Lower lobe of right lung (tissue), 2 donors: ENCODE results near the gene IFNA13. TPM values are rescaled to one million over a fixed set of nuclear protein-coding genes. Genes with fewer than 3 reads are reported as not detected.

Experiments used
- ATAC-seq, 2 donors: fragments of 200-7000 bp; cut with Tn5 transposase; one replicate each; pipeline ENCODE4 v1.9.1; 2020 to 2022; ENCODE audit warnings: mild to moderate bottlenecking in 2 of 2, moderate library complexity in 2 of 2
- DNase-seq: peaks from one replicate; pipeline ENCODE4 v3.0.0-alpha.2; 2020
- H3K27ac ChIP-seq: fragments of 200-600 bp; one replicate; pipeline ENCODE4 v1.8.0; 2022
- H3K27me3 ChIP-seq: fragments of 200-600 bp; one replicate; pipeline ENCODE4 v1.8.0; 2022; ENCODE audit warnings: low read depth
- H3K36me3 ChIP-seq: fragments of 200-600 bp; one replicate; pipeline ENCODE4 v1.8.0; 2022; ENCODE audit warnings: mild to moderate bottlenecking
- H3K4me1 ChIP-seq: fragments of 200-600 bp; one replicate; pipeline ENCODE4 v1.8.0; 2022
- H3K4me3 ChIP-seq: fragments of 200-600 bp; one replicate; pipeline ENCODE4 v1.8.0; 2022; ENCODE audit warnings: mild to moderate bottlenecking
- H3K9me3 ChIP-seq: fragments of 200-600 bp; one replicate; pipeline ENCODE4 v1.8.0; 2022
- intact Hi-C: fragments of 100-400 bp; cut with DNase I; formaldehyde crosslinking; loops from one replicate; pipeline ENCODE4 v1.11.0; 2022
- total RNA-seq: library from RNA; stranded (reverse); fragmentation: NEBNext Ultra II Directional; extraction: Animal tissue kit (Norgen Biotek cat#: 25700); gene quantifications from one replicate; pipeline ENCODE4 v1.2.1, GENCODE V29; 2021
- TF ChIP-seq, protein P1 (sequence below): fragments of 200-600 bp; IDR thresholded peaks from one replicate; pipeline ENCODE4 v1.8.0; 2022; ENCODE audit warnings: antibody characterized with exemption, mild to moderate bottlenecking
- donor health status: DM: no; HTN: yes; CAD: no; lungs with severe emphysema.

The IFNA13 gene
- total RNA-seq, 1 donor from 2014 or later = 1.1 TPM

DNA sequence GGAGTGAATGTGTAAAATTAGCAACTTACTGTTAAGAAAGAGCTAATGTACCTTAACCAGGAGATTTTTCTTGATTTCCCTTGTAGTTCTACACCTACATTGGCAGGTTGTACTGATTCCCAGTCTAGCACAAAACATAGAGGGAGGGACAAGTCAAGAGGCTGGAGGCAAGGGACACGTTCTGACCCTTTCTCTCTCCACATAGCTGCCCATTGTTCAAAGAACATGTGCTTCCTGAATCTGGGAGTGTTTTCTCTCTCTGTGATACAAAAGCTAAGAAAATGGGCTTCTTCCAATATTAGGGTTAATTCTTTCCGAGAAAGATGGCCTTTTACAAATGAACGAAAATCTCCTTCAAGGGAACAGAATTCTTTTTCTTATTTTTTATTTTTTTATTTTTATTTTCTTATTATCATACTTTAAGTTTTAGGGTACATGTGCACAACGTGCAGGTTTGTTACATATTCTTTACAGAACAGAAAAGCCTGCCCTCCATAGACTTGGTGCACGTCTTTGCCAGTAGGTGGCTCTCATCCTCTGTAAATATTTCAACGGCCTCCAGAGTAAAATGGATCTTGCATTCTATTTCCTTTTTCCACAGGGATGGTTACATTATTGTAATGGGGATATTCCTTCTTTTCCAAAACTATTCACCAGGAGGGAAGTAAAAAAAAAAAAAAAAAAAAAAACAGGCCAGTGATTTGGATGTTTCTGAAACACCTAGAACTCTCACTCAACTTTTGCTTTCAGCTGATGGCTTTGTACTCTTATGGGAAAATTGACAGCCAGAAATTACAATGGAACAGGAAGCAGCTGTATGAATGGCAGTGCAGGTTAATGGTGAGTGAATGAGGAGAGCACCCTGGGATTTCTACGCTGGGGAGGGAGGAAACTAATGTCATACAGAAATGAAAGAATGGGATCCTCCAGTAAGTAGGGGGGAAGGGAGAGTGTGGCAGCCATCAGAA lies 49.6 kb downstream of the IFNA13 start:
- Histone ChIP-seq H3K27ac (no peak overlapping the region), H3K27me3 (no peaks in the 10 kb centered on the region), H3K4me3 (no peak overlapping the region), H3K4me1 (peaks cover 4% of the 10 kb centered on the region), H3K9me3 (no peaks in the 10 kb centered on the region), H3K36me3 (peaks cover 14% of the 10 kb centered on the region)
- DNase-seq (no peak), ATAC-seq (peak; percentile 64 to 83)
- intact Hi-C loops = no loop called here
- TF ChIP-seq, protein P1, sequence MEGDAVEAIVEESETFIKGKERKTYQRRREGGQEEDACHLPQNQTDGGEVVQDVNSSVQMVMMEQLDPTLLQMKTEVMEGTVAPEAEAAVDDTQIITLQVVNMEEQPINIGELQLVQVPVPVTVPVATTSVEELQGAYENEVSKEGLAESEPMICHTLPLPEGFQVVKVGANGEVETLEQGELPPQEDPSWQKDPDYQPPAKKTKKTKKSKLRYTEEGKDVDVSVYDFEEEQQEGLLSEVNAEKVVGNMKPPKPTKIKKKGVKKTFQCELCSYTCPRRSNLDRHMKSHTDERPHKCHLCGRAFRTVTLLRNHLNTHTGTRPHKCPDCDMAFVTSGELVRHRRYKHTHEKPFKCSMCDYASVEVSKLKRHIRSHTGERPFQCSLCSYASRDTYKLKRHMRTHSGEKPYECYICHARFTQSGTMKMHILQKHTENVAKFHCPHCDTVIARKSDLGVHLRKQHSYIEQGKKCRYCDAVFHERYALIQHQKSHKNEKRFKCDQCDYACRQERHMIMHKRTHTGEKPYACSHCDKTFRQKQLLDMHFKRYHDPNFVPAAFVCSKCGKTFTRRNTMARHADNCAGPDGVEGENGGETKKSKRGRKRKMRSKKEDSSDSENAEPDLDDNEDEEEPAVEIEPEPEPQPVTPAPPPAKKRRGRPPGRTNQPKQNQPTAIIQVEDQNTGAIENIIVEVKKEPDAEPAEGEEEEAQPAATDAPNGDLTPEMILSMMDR = peak; percentile 71

Other genes starting within 250 kb of the IFNA13 start
- not detected for gene IFNW1, start 226.2 kb downstream of the IFNA13 start, total RNA-seq
- not detected for gene IFNA21, start 201.4 kb downstream of the IFNA13 start, total RNA-seq
- not detected for gene IFNA4, start 180.5 kb downstream of the IFNA13 start, total RNA-seq
- not detected for gene IFNA7, start 165.9 kb downstream of the IFNA13 start, total RNA-seq
- not detected for gene IFNA10, start 160.9 kb downstream of the IFNA13 start, total RNA-seq
- gene IFNA16, start 150.7 kb downstream of the IFNA13 start, total RNA-seq = not detected
- not detected for gene IFNA17, start 139.8 kb downstream of the IFNA13 start, total RNA-seq
- gene IFNA14, start 128.1 kb downstream of the IFNA13 start, total RNA-seq = not detected
- gene IFNA5, start 62.7 kb downstream of the IFNA13 start, total RNA-seq = not detected
- gene KLHL9, start 32.7 kb downstream of the IFNA13 start, total RNA-seq = 22.7 TPM
- not detected for gene IFNA6, start 17.2 kb downstream of the IFNA13 start, total RNA-seq
- gene IFNA2, start 17.3 kb upstream of the IFNA13 start, total RNA-seq = not detected
- not detected for gene IFNA8, start 41.1 kb upstream of the IFNA13 start, total RNA-seq
- 0.62 TPM for gene IFNA1, start 72.4 kb upstream of the IFNA13 start, total RNA-seq
- gene IFNE, start 114.3 kb upstream of the IFNA13 start, total RNA-seq = not detected